GM12801 (cell line): ENCODE results near the gene PDZRN4.

ENCODE experiments used
- CTCF ChIP-seq: IDR thresholded peaks from one replicate; pipeline ENCODE4 v1.5.1; 2011; ENCODE audit warnings: control low read depth; ENCODE audit not compliant: insufficient read length; ENCODE audit errors: extremely low read depth

PDZRN4 gene

DNA sequence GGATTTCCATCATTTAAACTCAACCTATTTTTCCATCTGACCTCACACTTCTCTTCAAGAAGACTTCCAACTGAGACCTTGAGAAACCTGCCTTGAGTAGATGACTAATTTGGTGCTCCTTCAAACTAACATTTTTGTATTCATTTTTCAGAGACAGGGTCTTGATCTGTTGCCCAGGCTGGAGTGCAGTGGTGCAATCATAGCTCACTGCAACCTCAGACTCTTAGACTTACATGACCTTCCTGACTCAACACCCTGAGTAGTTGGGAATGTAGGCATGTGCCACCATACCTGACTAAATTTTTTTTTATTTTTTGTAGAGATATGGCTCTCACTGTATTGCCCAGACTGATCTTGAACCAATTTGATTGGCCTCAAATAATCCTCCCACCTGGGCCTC is 389.9 kb downstream of the PDZRN4 start:
- no peak for TF ChIP-seq CTCF

GRCh38 chr12:41585784-41586183 is 397.7 kb downstream of the PDZRN4 start:
- TF ChIP-seq CTCF: no peak

GRCh38 chr12:41587574-41587973 is 399.5 kb downstream of the PDZRN4 start:
- TF ChIP-seq CTCF: no peak

DNA sequence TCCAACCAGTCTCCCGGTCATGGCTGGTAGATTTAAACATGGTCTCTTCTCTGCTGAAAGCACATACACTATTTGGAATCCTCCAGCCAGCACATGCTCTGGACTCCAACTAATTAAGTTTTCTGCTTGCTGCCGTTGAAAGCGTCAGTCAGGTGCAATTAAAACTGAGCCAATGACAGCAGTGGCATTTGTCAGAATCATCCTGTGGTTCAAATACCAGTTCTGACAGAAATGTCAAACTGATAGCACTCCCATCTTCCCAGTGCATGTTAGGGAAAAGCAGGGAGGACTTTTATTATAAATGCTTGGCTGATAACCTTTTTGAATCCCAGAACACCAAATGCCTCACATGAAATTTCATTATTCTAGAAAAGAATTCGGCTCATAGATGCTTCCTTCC is 401.8 kb downstream of the PDZRN4 start:
- no peak for TF ChIP-seq CTCF

- TF ChIP-seq CTCF: no peak
Observed at GRCh38 chr12:41596190-41596589, 408.1 kb downstream of the PDZRN4 start.

GRCh38 chr12:41604830-41605229 is 416.7 kb downstream of the PDZRN4 start:
- TF ChIP-seq CTCF: no peak

DNA sequence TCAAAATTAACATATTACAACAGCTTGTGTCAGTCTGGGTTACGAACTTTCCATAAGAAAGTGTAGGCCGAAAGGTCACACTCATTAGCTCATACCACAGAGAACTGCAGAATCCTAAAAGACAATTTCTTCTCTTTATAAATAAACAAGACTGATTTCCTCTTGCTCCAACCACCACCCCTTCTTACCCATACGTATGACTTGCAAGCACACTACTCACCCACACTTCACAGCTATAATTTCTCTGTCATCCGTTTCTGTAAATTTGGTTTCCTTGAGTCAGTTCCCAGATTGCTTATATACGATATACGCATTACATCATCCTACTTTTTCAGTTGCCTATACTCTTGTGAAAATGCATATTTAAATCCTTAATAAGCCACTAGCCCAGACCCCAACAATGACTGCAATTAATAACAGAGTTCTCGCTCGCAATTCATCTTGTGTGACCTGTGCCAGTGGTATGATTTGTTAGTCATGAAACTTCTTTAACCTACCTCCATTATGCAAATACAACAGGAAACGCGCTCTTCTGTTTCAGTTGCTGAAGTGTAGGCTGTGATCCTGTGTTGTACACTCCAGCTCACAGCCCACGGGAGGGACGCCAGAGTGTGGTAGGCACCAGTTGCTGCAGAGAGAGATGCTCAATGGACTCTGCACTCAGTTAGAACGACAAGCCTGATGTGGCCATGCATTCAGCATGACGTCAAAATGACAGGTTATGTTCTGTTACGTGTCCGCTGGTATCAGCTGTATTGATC is 417.6 kb downstream of the PDZRN4 start:
- no peak for TF ChIP-seq CTCF
